Measurements from ENCODE around the gene GTPBP6.

- TF ChIP-seq, protein P1, sequence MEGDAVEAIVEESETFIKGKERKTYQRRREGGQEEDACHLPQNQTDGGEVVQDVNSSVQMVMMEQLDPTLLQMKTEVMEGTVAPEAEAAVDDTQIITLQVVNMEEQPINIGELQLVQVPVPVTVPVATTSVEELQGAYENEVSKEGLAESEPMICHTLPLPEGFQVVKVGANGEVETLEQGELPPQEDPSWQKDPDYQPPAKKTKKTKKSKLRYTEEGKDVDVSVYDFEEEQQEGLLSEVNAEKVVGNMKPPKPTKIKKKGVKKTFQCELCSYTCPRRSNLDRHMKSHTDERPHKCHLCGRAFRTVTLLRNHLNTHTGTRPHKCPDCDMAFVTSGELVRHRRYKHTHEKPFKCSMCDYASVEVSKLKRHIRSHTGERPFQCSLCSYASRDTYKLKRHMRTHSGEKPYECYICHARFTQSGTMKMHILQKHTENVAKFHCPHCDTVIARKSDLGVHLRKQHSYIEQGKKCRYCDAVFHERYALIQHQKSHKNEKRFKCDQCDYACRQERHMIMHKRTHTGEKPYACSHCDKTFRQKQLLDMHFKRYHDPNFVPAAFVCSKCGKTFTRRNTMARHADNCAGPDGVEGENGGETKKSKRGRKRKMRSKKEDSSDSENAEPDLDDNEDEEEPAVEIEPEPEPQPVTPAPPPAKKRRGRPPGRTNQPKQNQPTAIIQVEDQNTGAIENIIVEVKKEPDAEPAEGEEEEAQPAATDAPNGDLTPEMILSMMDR (IDR thresholded peaks at IDR 0.05) = no peak
- TF ChIP-seq POLR2A (IDR thresholded peaks at IDR 0.05) = no peak
Observed at GRCh38 chrX:340641-341423, 22.2 kb upstream of the GTPBP6 start.
